Measurements from ENCODE around the gene RAPGEF6.

The RAPGEF6 gene

GRCh38 chr5:131672776-131673175 is 37.7 kb upstream of the RAPGEF6 start:
- Histone ChIP-seq H3K4me3 (ENCODE audit: low read length) (peak overlapping the region; percentile 47), H3K9me3 (ENCODE audit: insufficient read depth, low read length) (no peaks in the 10 kb centered on the region), H3K27ac (ENCODE audit: low read length) (peak overlapping the region; percentile 40), H3K4me1 (ENCODE audit: low read length) (peaks cover 44% of the 10 kb centered on the region), H3K4me2 (ENCODE audit: low read length) (peak overlapping the region; percentile 77), H3K36me3 (replicated peaks; ENCODE audit: low read depth, low read length) (peaks cover 32% of the 10 kb centered on the region), H4K20me1 (ENCODE audit: insufficient read depth, low read length) (peaks cover 12% of the 10 kb centered on the region; the same call in 1 of the 2 replicates), H3K9ac (ENCODE audit: low read length) (no peak overlapping the region), H3K27me3 (ENCODE audit: low read depth, low read length) (no peaks in the 10 kb centered on the region), H3K79me2 (ENCODE audit: low read length) (no peaks in the 10 kb centered on the region), H2AFZ (ENCODE audit: low read depth, low read length) (no peak overlapping the region)
- TF ChIP-seq CTCF (IDR thresholded peaks at IDR 0.05; ENCODE audit: low read depth, low read length) (no peak), EZH2phosphoT487 (IDR thresholded peaks at IDR 0.05; ENCODE audit: low read depth) (no peak)

DNA sequence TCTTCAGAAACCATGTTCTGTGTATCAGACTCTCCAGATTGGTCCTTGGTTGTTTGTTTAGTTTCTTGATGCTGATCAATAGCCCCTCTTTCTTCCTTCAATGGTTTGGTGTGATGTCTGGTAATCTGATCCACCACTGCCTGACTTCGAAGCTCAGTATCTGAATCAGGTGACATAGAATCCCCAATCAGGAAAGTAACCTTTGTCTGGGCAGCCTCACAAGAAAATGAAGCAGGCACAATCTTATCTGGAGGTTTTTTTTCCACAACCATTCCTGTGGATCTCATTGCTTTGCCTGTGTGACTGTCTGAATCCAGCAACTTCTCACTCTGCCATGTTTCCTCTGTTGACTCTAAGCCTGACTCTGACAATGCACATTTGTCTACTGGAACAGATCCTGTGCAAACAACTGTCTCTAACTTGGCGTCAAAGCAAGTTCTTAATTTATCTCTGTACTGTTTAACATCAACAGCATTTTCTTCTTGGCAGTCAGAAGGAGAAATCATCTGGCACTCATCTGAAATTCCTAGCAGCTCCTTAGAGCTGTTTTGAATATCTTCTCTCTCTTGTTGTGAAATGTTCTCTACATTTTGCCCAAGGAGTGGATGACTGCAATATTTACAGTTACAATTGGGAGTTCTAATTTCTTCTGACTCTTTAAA is 37.1 kb upstream of the RAPGEF6 start:
- Histone ChIP-seq H3K79me2 (ENCODE audit: low read length) (no peaks in the 10 kb centered on the region), H3K9me3 (ENCODE audit: insufficient read depth, low read length) (no peaks in the 10 kb centered on the region), H4K20me1 (ENCODE audit: insufficient read depth, low read length) (peaks cover 12% of the 10 kb centered on the region; the same call in 1 of the 2 replicates), H3K36me3 (replicated peaks; ENCODE audit: low read depth, low read length) (peaks cover 26% of the 10 kb centered on the region), H3K27me3 (ENCODE audit: low read depth, low read length) (no peaks in the 10 kb centered on the region), H3K4me3 (ENCODE audit: low read length) (no peak overlapping the region; the same call in 1 of the 2 replicates), H3K9ac (ENCODE audit: low read length) (no peak overlapping the region), H3K4me2 (ENCODE audit: low read length) (peak overlapping the region; percentile 77), H2AFZ (ENCODE audit: low read depth, low read length) (no peak overlapping the region), H3K27ac (ENCODE audit: low read length) (no peak overlapping the region), H3K4me1 (ENCODE audit: low read length) (peaks cover 37% of the 10 kb centered on the region)
- no peak for TF ChIP-seq CTCF (IDR thresholded peaks at IDR 0.05; ENCODE audit: low read depth, low read length)
- no peak for TF ChIP-seq EZH2phosphoT487 (IDR thresholded peaks at IDR 0.05; ENCODE audit: low read depth)

DNA sequence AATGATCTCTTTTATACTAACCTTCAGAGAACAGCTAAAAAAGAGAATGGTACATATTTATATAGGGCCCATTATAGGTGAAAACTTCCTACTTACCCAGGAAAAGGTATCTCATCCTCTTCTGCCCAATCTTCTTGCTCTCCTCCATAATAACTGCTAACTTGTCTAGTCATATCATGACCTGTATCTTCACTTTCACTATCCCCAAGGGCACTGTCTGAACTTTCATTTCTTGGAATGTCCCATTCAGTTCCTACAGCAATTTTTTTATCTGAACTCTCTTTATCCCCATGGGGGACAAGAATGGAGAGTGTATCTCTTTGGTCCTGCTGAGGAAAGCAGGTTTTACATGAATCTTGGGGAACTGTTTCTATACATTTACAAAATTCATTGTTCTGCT is 36.4 kb upstream of the RAPGEF6 start:
- Histone ChIP-seq H3K9me3 (ENCODE audit: insufficient read depth, low read length) (no peaks in the 10 kb centered on the region), H3K79me2 (ENCODE audit: low read length) (no peaks in the 10 kb centered on the region), H3K27me3 (ENCODE audit: low read depth, low read length) (no peaks in the 10 kb centered on the region), H3K27ac (ENCODE audit: low read length) (no peak overlapping the region), H3K4me1 (ENCODE audit: low read length) (peaks cover 35% of the 10 kb centered on the region), H2AFZ (ENCODE audit: low read depth, low read length) (no peak overlapping the region), H3K4me3 (ENCODE audit: low read length) (no peak overlapping the region), H3K4me2 (ENCODE audit: low read length) (peak overlapping the region; percentile 43), H3K36me3 (replicated peaks; ENCODE audit: low read depth, low read length) (peaks cover 24% of the 10 kb centered on the region), H4K20me1 (ENCODE audit: insufficient read depth, low read length) (peaks cover 12% of the 10 kb centered on the region; the same call in 1 of the 2 replicates), H3K9ac (ENCODE audit: low read length) (no peak overlapping the region)
- TF ChIP-seq CTCF (IDR thresholded peaks at IDR 0.05; ENCODE audit: low read depth, low read length) (no peak), EZH2phosphoT487 (IDR thresholded peaks at IDR 0.05; ENCODE audit: low read depth) (no peak)

DNA sequence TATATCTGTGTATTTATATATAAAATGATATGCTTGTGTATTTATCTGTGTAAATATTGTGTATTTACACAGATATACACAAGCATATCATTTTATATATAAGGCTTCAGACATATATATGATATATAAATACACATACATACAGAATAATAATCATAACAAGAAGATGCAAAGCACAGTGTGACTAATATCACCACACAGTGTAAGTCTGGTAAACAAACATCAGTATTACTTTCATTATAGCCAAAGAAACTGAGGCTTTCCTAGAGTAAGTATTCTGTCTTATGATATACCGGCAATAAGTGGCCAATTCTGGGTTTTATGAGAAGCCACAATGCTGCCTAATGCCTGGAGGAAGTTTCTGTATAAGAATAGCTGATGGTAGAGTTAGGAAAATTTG is 29.9 kb upstream of the RAPGEF6 start:
- Histone ChIP-seq H3K27me3 (ENCODE audit: low read depth, low read length) (no peaks in the 10 kb centered on the region), H4K20me1 (ENCODE audit: insufficient read depth, low read length) (no peaks in the 10 kb centered on the region), H3K79me2 (ENCODE audit: low read length) (no peaks in the 10 kb centered on the region), H3K4me1 (ENCODE audit: low read length) (no peaks in the 10 kb centered on the region), H3K9me3 (ENCODE audit: insufficient read depth, low read length) (no peaks in the 10 kb centered on the region), H2AFZ (ENCODE audit: low read depth, low read length) (no peak overlapping the region), H3K4me2 (ENCODE audit: low read length) (no peak overlapping the region), H3K4me3 (ENCODE audit: low read length) (no peak overlapping the region), H3K36me3 (replicated peaks; ENCODE audit: low read depth, low read length) (peaks cover 1% of the 10 kb centered on the region), H3K9ac (ENCODE audit: low read length) (no peak overlapping the region), H3K27ac (ENCODE audit: low read length) (no peak overlapping the region)
- TF ChIP-seq EZH2phosphoT487 (IDR thresholded peaks at IDR 0.05; ENCODE audit: low read depth) (no peak), CTCF (IDR thresholded peaks at IDR 0.05; ENCODE audit: low read depth, low read length) (no peak)
